LNCaP clone FGC (cell line): ENCODE measurements around the gene DIPK1B.

Source experiments
- DNase-seq: peaks from one replicate; pipeline ENCODE4 v3.0.0-alpha.2; 2011; ENCODE audit warnings: low read depth
- H3K4me3 ChIP-seq: 2 replicates; pipeline ENCODE4 v1.5.1; 2011; ENCODE audit warnings: mild to moderate bottlenecking, low read depth, low read length, control low read depth
- CTCF ChIP-seq: IDR thresholded peaks from 2 replicates; pipeline ENCODE4 v1.5.1; 2012; ENCODE audit warnings: mild to moderate bottlenecking; ENCODE audit not compliant: control insufficient read depth, insufficient read depth; ENCODE audit errors: extremely low read depth

DIPK1B gene

GRCh38 chr9:136685216-136685615 lies 27.2 kb upstream of the DIPK1B start:
- no peak overlapping the region for H3K4me3 ChIP-seq
- TF ChIP-seq CTCF = no peak

GRCh38 chr9:136685790-136686533 lies 26.4 kb upstream of the DIPK1B start:
- peak overlapping the region; percentile 70 for H3K4me3 ChIP-seq
- TF ChIP-seq CTCF = no peak
- no peak for DNase-seq

More at GRCh38 chr9:136685216-136685615, 27.2 kb upstream of the DIPK1B start:
- no peak for DNase-seq

GRCh38 chr9:136686534-136686793 lies 25.9 kb upstream of the DIPK1B start:
- no peak for DNase-seq
- H3K4me3 ChIP-seq = peak overlapping the region; percentile 70
- TF ChIP-seq CTCF = no peak

- no peak for DNase-seq
- H3K4me3 ChIP-seq = peak within 1 kb of the TSS; percentile 70
- no peak for TF ChIP-seq CTCF
Measured at GRCh38 chr9:136686794-136687711, 25.3 kb upstream of the DIPK1B start, which contains the start of gene AGPAT2. Gene AGPAT2, minus strand, starts transcription at chr9:136687457. Its CDS starts 100 bp downstream, at chr9:136687357.

GRCh38 chr9:136687721-136688223 lies 24.6 kb upstream of the DIPK1B start:
- no peak for TF ChIP-seq CTCF
- DNase-seq = no peak
- no peak overlapping the region for H3K4me3 ChIP-seq

- DNase-seq = no peak
- no peak for TF ChIP-seq CTCF
- no peak overlapping the region for H3K4me3 ChIP-seq
Measured at GRCh38 chr9:136688274-136689107, 23.9 kb upstream of the DIPK1B start.
